PC-3 (cell line): ENCODE measurements around the gene MED4. TPM values are rescaled to one million over a fixed set of nuclear protein-coding genes. Genes with fewer than 3 reads are reported as not detected.

ENCODE experiments used
- ATAC-seq: fragments of 200-7000 bp; cut with Tn5 transposase; 2 replicates; pipeline ENCODE4 v1.9.1; 2020; ENCODE audit warnings: mild to moderate bottlenecking, moderate library complexity
- BruUV-seq: library from RNA; stranded (reverse); fragments of 400-500 nt; replicated peaks from 2 replicates; lab custom pipeline; 2021; lab: Mats Ljungman, UMichigan
- CTCF ChIA-PET: fragments of 300-600 bp; sonication (Branson Sonifier 250); formaldehyde crosslinking; loops from one replicate; lab custom pipeline; 2022; ENCODE audit warnings: antibody characterized with exemption; lab: Charles Lee
- POLR2A ChIA-PET: fragments of 300-600 bp; sonication (Branson Sonifier 250); formaldehyde crosslinking; loops from one replicate; lab custom pipeline; 2022; ENCODE audit warnings: antibody characterized with exemption; ENCODE audit not compliant: unreplicated experiment; lab: Charles Lee
- DNase-seq: peaks from one replicate; pipeline ENCODE4 v3.0.0-alpha.2; 2015
- H2AFZ ChIP-seq: fragments of 300-600 bp; sonication (generic); 2 replicates; pipeline ENCODE4 v1.6.0; 2016; ENCODE audit warnings: antibody characterized with exemption, low read length
- H3F3A ChIP-seq: fragments of 300-600 bp; sonication (generic); one replicate; pipeline ENCODE4 v1.6.0; 2017; ENCODE audit warnings: antibody characterized with exemption, low read length, control low read depth, mild to moderate bottlenecking; ENCODE audit not compliant: unreplicated experiment
- H3K27ac ChIP-seq: fragments of 300-600 bp; sonication (generic); 2 replicates; pipeline ENCODE4 v1.5.1; 2016; ENCODE audit warnings: mild to moderate bottlenecking, low read length
- H3K27me3 ChIP-seq: fragments of 300-600 bp; sonication (generic); 2 replicates; pipeline ENCODE4 v1.6.1; 2016; ENCODE audit warnings: low read length, mixed read lengths
- H3K36me3 ChIP-seq: fragments of 300-600 bp; sonication (generic); 2 replicates; pipeline ENCODE4 v1.6.1; 2016; ENCODE audit warnings: low read depth, mixed run types, low read length, mixed read lengths
- H3K4me1 ChIP-seq: fragments of 300-600 bp; sonication (generic); 2 replicates; pipeline ENCODE4 v1.5.1; 2016; ENCODE audit warnings: low read length; ENCODE audit not compliant: insufficient read depth
- H3K4me2 ChIP-seq: fragments of 300-600 bp; sonication (generic); 2 replicates; pipeline ENCODE4 v1.6.0; 2016; ENCODE audit warnings: low read length
- H3K4me3 ChIP-seq: fragments of 300-600 bp; sonication (generic); 2 replicates; pipeline ENCODE4 v1.5.1; 2016; ENCODE audit warnings: mild to moderate bottlenecking, low read length, mixed read lengths
- H3K79me2 ChIP-seq: fragments of 300-600 bp; sonication (generic); 2 replicates; pipeline ENCODE4 v1.6.1; 2017; ENCODE audit warnings: low read length, mixed read lengths
- H3K9ac ChIP-seq: fragments of 300-600 bp; sonication (generic); 2 replicates; pipeline ENCODE4 v1.6.0; 2016; ENCODE audit warnings: mild to moderate bottlenecking, low read length
- H3K9me2 ChIP-seq: fragments of 300-600 bp; sonication (generic); replicated peaks from 2 replicates; pipeline ENCODE4 v1.6.1; 2016; ENCODE audit warnings: mixed run types, low read length, mixed read lengths
- H3K9me3 ChIP-seq: fragments of 300-600 bp; sonication (generic); 2 replicates; pipeline ENCODE4 v1.6.1; 2016; ENCODE audit warnings: low read length, mixed read lengths
- H4K20me1 ChIP-seq: fragments of 300-600 bp; sonication (generic); 2 replicates; pipeline ENCODE4 v1.6.1; 2016; ENCODE audit warnings: low read length, mixed read lengths
- EZH2 ChIP-seq: fragments of 300-600 bp; sonication (generic); IDR thresholded peaks from one replicate; pipeline ENCODE4 v1.6.1; 2017; ENCODE audit warnings: antibody characterized with exemption, mild to moderate bottlenecking, low read length; ENCODE audit not compliant: unreplicated experiment
- EZH2phosphoT487 ChIP-seq: fragments of 300-600 bp; sonication (generic); IDR thresholded peaks from 2 replicates; pipeline ENCODE4 v1.6.1; 2018; ENCODE audit warnings: mild to moderate bottlenecking, antibody characterized with exemption, low read length, borderline replicate concordance
- intact Hi-C: fragments of 100-400 bp; cut with micrococcal nuclease; formaldehyde crosslinking; loops from 2 replicates; pipeline ENCODE4 v1.9.0; 2023
- total RNA-seq: library from RNA; depleted of rRNA; stranded (reverse); fragments of >200 nt; gene quantifications from 2 replicates; pipeline ENCODE4 v1.2.3, GENCODE V29; 2014
- TF ChIP-seq, protein P1 (sequence below): fragments of 300-600 bp; sonication (generic); conservative IDR thresholded peaks from 2 replicates; pipeline ENCODE4 v1.5.1; 2017; ENCODE audit warnings: antibody characterized with exemption, low read depth, mild to moderate bottlenecking, low read length

The MED4 gene
- total RNA-seq, 1 experiment from 2014 or later, result 19.0 TPM

DNA sequence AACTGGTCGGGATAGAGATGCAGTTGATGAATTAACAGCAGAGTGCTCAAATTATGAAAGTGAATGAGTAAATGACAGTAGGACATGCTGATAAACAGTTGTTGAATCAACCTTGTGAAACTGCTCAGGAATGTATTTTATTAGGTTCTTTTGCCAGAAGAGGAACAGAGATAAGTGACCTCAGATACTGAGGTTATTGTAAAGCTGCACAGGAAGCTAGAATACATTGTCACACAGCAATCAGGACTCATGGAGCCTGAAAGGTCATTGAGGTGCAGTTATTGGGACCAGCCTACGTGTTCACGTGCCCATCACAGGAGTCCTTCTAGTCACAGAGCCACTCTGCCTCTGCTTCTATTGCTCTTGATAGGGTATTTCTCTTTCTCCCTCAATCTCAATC, 47.5 kb upstream of the MED4 start:
- DNase-seq (no peak), ATAC-seq (no peak)
- H3K4me1 ChIP-seq, result no peaks in the 10 kb centered on the region
- POLR2A ChIA-PET, result no interaction called here
- no peak overlapping the region for H3K9ac ChIP-seq
- H3K4me3 ChIP-seq, result no peak overlapping the region
- no peaks in the 10 kb centered on the region for H3K9me2 ChIP-seq
- no TSS peak for BruUV-seq
- H4K20me1 ChIP-seq, result no peaks in the 10 kb centered on the region
- intact Hi-C loops, result no loop called here
- CTCF ChIA-PET, result no interaction called here
- H3K36me3 ChIP-seq, result no peaks in the 10 kb centered on the region
- no peaks in the 10 kb centered on the region for H3K79me2 ChIP-seq
- H3F3A ChIP-seq, result no peaks in the 10 kb centered on the region
- H3K27ac ChIP-seq, result no peak overlapping the region
- H3K27me3 ChIP-seq, result no peaks in the 10 kb centered on the region
- H3K4me2 ChIP-seq, result no peak overlapping the region
- TF ChIP-seq, protein P1, sequence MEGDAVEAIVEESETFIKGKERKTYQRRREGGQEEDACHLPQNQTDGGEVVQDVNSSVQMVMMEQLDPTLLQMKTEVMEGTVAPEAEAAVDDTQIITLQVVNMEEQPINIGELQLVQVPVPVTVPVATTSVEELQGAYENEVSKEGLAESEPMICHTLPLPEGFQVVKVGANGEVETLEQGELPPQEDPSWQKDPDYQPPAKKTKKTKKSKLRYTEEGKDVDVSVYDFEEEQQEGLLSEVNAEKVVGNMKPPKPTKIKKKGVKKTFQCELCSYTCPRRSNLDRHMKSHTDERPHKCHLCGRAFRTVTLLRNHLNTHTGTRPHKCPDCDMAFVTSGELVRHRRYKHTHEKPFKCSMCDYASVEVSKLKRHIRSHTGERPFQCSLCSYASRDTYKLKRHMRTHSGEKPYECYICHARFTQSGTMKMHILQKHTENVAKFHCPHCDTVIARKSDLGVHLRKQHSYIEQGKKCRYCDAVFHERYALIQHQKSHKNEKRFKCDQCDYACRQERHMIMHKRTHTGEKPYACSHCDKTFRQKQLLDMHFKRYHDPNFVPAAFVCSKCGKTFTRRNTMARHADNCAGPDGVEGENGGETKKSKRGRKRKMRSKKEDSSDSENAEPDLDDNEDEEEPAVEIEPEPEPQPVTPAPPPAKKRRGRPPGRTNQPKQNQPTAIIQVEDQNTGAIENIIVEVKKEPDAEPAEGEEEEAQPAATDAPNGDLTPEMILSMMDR, result no peak
- TF ChIP-seq EZH2phosphoT487 (no peak), EZH2 (no peak)
- H2AFZ ChIP-seq, result no peak overlapping the region
- H3K9me3 ChIP-seq, result no peaks in the 10 kb centered on the region

- BruUV-seq, result no TSS peak
- H3K9ac ChIP-seq, result no peak overlapping the region
- CTCF ChIA-PET, result no interaction called here
Measured at GRCh38 chr13:48138270-48138669, 43.4 kb upstream of the MED4 start.

DNA sequence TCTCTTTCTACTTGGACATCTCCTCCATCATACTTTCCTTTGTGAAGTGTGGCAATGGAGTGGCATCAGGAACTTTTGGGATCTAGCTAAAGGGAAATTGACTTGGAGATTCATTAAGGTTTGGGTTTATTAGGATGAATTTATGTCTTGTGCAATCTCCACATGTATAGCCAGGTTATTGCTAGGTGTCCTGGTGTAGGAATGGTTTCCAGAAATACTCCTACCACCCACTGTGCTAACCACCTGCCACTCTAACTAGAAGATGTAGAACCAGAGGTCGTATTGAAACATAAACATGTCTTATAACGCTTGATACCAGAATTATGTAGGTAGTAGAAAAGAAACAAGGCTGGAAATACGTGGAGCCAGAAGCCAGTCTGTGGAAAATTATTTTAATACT, 38.1 kb upstream of the MED4 start:
- no peaks in the 10 kb centered on the region for H3K9me3 ChIP-seq
- no peaks in the 10 kb centered on the region for H3K4me1 ChIP-seq
- no peaks in the 10 kb centered on the region for H3F3A ChIP-seq
- TF ChIP-seq EZH2 (no peak), EZH2phosphoT487 (no peak)
- TF ChIP-seq, protein P1, result no peak
- H2AFZ ChIP-seq, result no peak overlapping the region
- intact Hi-C loops, result loop anchor here (5.0 kb wide), 1 partner anchor 199 kb away; no protein-coding TSS in a partner anchor
- DNase-seq (no peak), ATAC-seq (no peak)
- no peak overlapping the region for H3K4me3 ChIP-seq
- no peaks in the 10 kb centered on the region for H3K36me3 ChIP-seq
- no TSS peak for BruUV-seq
- no peaks in the 10 kb centered on the region for H3K27me3 ChIP-seq
- no peak overlapping the region for H3K4me2 ChIP-seq
- no peaks in the 10 kb centered on the region for H4K20me1 ChIP-seq
- no peaks in the 10 kb centered on the region for H3K9me2 ChIP-seq
- POLR2A ChIA-PET, result no interaction called here
- H3K27ac ChIP-seq, result no peak overlapping the region
- no peak overlapping the region for H3K9ac ChIP-seq
- H3K79me2 ChIP-seq, result no peaks in the 10 kb centered on the region
- CTCF ChIA-PET, result no interaction called here

More at GRCh38 chr13:48138270-48138669, 43.4 kb upstream of the MED4 start:
- H3K9me3 ChIP-seq, result no peaks in the 10 kb centered on the region
- no peak overlapping the region for H3K27ac ChIP-seq
- no peaks in the 10 kb centered on the region for H3K27me3 ChIP-seq
- H3K4me3 ChIP-seq, result no peak overlapping the region
- no peaks in the 10 kb centered on the region for H3K36me3 ChIP-seq
- H3F3A ChIP-seq, result no peaks in the 10 kb centered on the region
- POLR2A ChIA-PET, result no interaction called here
- TF ChIP-seq EZH2phosphoT487 (no peak), EZH2 (no peak)
- TF ChIP-seq, protein P1, result no peak
- no peaks in the 10 kb centered on the region for H3K4me1 ChIP-seq
- no peak overlapping the region for H2AFZ ChIP-seq
- H3K9me2 ChIP-seq, result no peaks in the 10 kb centered on the region
- no peaks in the 10 kb centered on the region for H3K79me2 ChIP-seq
- H4K20me1 ChIP-seq, result no peaks in the 10 kb centered on the region
- intact Hi-C loops, result no loop called here
- ATAC-seq (no peak), DNase-seq (no peak)
- no peak overlapping the region for H3K4me2 ChIP-seq
